Upper lobe of right lung (tissue), 1 donor: ENCODE measurements around the gene AMPD3. TPM values are rescaled to one million over a fixed set of nuclear protein-coding genes. Genes with fewer than 3 reads are reported as not detected.

Experiments used
- ATAC-seq: fragments of 200-7000 bp; cut with Tn5 transposase; one replicate; pipeline ENCODE4 v1.9.1; 2020; ENCODE audit warnings: mild to moderate bottlenecking, moderate library complexity
- DNase-seq: peaks from one replicate; pipeline ENCODE4 v3.0.0-alpha.2; 2020
- H3K27ac ChIP-seq: fragments of 200-600 bp; one replicate; pipeline ENCODE4 v1.8.0; 2022
- H3K27me3 ChIP-seq: fragments of 200-600 bp; one replicate; pipeline ENCODE4 v1.8.0; 2022; ENCODE audit warnings: mild to moderate bottlenecking
- H3K36me3 ChIP-seq: fragments of 200-600 bp; one replicate; pipeline ENCODE4 v1.8.0; 2022
- H3K4me1 ChIP-seq: fragments of 200-600 bp; one replicate; pipeline ENCODE4 v1.8.0; 2022
- H3K4me3 ChIP-seq: fragments of 200-600 bp; one replicate; pipeline ENCODE4 v1.8.0; 2022; ENCODE audit warnings: mild to moderate bottlenecking
- H3K9me3 ChIP-seq: fragments of 200-600 bp; one replicate; pipeline ENCODE4 v1.8.0; 2022
- intact Hi-C: fragments of 100-400 bp; cut with DNase I; formaldehyde crosslinking; loops from one replicate; pipeline ENCODE4 v1.11.0; 2022
- total RNA-seq: library from RNA; stranded (reverse); fragmentation: NEBNext Ultra II Directional; extraction: Animal tissue kit (Norgen Biotek cat#: 25700); gene quantifications from one replicate; pipeline ENCODE4 v1.2.1, GENCODE V29; 2021
- TF ChIP-seq, protein P1 (sequence below): fragments of 200-600 bp; IDR thresholded peaks from one replicate; pipeline ENCODE4 v1.8.0; 2022; ENCODE audit warnings: antibody characterized with exemption
- donor health status: DM: no; HTN: yes; CAD: no; lungs with severe emphysema.

The AMPD3 gene
- total RNA-seq, 1 donor from 2014 or later: 11.6 TPM

DNA sequence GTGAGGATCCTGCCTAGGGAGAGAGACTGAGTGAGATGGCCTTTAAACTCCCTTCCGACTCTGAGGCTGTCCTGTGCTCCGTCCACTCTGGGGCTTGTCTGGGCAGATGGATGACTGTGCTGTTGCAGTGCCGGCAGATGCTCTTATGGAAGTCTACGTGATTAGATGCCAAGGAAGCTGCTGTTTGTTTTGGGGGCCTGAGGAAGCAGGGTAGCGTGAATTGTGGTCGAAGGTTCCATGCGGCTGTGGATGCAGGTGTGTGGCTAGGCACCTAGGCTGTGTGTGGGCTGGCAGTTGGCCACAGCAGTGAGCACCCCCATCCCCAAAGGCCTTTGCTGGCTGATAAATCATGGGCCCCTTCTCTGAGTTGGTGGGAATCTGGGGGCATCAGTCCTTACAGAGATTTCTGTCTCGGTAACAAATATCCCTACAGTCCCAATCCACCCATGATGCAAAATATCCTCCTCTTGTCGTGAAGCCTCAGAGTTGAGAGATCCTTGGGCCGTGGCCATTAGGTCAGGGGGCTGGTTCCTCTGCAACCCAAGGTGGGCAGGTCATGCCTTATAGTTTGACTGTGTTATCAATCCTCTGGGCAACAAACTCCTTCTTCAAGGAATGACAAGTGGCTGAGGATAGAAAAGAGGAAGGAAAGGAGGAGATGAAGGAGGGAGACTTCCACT, 31.2 kb downstream of the AMPD3 start:
- peaks cover 8% of the 10 kb centered on the region for H3K4me1 ChIP-seq
- H3K27ac ChIP-seq: no peak overlapping the region
- no peak overlapping the region for H3K4me3 ChIP-seq
- H3K36me3 ChIP-seq: no peaks in the 10 kb centered on the region
- intact Hi-C loops: no loop called here
- no peaks in the 10 kb centered on the region for H3K27me3 ChIP-seq
- ATAC-seq (no peak), DNase-seq (no peak)
- H3K9me3 ChIP-seq: no peaks in the 10 kb centered on the region
- TF ChIP-seq, protein P1, sequence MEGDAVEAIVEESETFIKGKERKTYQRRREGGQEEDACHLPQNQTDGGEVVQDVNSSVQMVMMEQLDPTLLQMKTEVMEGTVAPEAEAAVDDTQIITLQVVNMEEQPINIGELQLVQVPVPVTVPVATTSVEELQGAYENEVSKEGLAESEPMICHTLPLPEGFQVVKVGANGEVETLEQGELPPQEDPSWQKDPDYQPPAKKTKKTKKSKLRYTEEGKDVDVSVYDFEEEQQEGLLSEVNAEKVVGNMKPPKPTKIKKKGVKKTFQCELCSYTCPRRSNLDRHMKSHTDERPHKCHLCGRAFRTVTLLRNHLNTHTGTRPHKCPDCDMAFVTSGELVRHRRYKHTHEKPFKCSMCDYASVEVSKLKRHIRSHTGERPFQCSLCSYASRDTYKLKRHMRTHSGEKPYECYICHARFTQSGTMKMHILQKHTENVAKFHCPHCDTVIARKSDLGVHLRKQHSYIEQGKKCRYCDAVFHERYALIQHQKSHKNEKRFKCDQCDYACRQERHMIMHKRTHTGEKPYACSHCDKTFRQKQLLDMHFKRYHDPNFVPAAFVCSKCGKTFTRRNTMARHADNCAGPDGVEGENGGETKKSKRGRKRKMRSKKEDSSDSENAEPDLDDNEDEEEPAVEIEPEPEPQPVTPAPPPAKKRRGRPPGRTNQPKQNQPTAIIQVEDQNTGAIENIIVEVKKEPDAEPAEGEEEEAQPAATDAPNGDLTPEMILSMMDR: no peak

DNA sequence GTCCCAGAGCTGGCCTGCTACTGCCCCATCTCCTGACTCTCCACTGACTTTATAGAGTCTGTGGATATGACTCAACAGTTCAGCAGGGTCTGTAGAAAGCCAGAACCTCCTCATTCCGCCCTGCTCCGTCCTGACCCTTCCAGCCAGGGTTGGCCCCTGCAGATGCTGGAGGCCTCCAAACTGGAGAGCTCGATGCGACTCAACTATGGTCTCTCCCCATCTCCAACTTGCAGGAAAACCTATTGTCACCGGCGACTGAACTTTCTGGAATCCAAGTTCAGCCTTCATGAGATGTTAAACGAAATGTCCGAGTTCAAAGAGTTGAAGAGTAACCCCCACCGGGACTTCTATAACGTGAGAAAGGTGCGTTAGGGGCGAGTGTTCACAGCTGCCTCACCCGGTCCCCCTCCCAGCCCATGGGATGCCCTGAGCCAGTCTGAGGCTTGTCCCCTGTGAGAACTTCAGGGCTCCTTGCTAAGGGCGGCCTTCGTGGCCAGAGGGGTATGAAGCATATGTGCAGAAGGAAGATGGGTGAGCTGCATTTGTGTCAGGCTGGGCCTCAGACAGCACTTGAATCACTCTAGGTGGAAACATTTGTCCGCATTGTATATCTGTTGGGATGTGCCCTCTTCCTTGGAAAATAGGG, 32.1 kb downstream of the AMPD3 start:
- Histone ChIP-seq H3K4me3 (no peak overlapping the region), H3K27ac (no peak overlapping the region), H3K4me1 (peaks cover 8% of the 10 kb centered on the region), H3K36me3 (no peaks in the 10 kb centered on the region), H3K27me3 (no peaks in the 10 kb centered on the region), H3K9me3 (no peaks in the 10 kb centered on the region)
- ATAC-seq (no peak), DNase-seq (no peak)
- TF ChIP-seq, protein P1: no peak
- intact Hi-C loops: no loop called here

DNA sequence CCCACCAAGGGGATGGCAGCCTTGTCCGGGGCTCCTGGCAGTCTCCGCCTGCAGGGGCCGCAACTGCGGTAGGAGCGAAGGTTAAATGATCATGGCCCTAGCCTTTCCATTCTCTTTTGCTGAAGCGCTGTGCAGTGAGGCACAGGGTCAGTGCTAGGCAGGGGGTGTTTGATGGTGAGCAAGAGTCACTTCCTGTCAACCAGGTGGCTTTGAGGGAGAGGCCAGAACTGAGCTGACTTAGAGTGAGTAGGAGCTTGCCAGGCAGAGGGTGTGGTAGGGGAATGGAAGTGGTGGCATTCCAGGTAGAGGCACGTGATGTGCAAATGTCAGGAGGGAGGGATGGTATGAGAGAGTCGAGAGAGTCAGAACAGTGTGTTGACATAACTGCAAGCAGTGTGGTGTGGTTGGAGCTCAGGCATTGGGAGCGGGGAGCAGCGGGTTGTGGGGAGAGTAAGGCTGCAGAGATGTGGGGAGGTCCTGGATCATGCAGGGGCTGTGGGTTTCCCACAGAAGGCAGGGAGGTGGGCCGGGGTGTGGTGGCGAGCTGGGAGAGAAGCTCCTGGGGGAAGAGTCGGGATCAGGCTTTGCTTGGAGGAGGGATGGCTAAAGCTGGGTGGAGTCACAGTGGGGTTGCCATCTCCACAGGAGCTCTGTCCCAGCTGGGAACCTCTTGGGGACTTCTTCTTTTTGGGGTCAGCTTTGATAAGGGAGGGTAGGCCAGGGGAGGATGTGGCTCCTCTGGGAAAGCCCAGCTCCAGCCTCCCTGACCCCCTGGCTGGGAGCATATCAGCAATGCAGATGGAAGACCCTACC, 33.3 kb downstream of the AMPD3 start:
- intact Hi-C loops: no loop called here
- Histone ChIP-seq H3K27ac (peak overlapping the region; percentile 18), H3K4me3 (no peak overlapping the region), H3K36me3 (no peaks in the 10 kb centered on the region), H3K4me1 (peaks cover 8% of the 10 kb centered on the region), H3K27me3 (no peaks in the 10 kb centered on the region), H3K9me3 (no peaks in the 10 kb centered on the region)
- TF ChIP-seq, protein P1: no peak
- DNase-seq (no peak), ATAC-seq (peak; percentile 71)

DNA sequence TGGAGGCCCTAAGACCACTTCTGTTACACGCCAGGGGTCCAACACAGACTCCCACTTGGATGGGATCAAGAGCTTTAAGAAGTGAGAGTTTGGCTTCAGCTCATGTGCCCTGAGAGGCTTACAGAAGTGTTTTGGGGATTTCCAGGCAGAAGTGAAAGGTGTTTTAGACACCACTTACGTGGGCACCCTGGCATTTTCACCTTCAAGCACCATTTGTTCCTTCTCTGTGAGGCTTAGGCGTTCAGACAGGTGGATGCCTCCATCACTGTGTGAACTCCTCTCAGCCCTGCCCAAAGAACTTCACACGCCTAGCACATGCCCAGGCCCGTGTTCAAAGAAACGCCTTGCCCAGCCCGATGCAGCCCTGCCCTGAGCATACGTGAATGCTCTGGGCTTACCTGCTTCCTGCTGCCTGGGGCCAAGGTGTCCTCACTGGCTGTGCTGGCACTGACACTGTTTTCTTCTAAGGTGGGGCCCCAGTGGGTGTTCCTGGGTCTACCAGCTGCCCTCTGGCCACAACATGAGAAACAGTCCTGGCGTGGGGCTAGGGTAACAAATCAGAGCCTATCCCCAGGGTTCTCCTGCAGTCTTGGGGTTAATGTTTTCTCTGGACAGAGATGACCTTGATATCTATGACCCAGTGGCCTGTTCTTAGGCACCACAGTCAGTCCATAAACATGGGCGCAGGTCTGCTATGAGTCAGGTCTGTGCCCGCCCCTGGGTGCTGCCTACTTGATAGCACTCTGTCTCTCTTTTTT, 34.0 kb downstream of the AMPD3 start:
- ATAC-seq (peak; percentile 51), DNase-seq (no peak)
- peaks cover 8% of the 10 kb centered on the region for H3K4me1 ChIP-seq
- H3K9me3 ChIP-seq: no peaks in the 10 kb centered on the region
- no peaks in the 10 kb centered on the region for H3K27me3 ChIP-seq
- peak overlapping the region; percentile 18 for H3K27ac ChIP-seq
- H3K36me3 ChIP-seq: peaks cover 3% of the 10 kb centered on the region
- H3K4me3 ChIP-seq: no peak overlapping the region
- intact Hi-C loops: no loop called here
- TF ChIP-seq, protein P1: no peak

DNA sequence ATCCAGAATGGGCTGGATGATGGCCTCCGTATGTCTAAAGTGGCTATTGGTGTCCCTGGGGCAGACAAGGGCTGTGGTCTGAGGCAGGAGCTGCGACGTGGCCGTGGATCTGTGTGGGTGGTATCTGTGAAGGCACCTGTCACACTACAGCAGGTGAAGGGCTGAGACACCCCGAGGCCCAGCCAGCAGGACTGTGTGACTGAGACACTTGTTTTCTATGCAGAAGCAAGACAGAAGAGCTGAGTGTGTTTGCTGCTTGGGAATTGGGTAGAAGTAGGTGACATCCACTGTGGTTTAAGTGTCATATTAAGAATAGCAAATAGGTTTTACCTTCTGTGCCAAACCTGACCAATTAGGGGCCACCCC, 35.0 kb downstream of the AMPD3 start:
- DNase-seq: peak; percentile 46
- no peak for ATAC-seq
- Histone ChIP-seq H3K4me3 (no peak overlapping the region), H3K27me3 (no peaks in the 10 kb centered on the region), H3K36me3 (peaks cover 12% of the 10 kb centered on the region), H3K4me1 (peaks cover 8% of the 10 kb centered on the region), H3K27ac (no peak overlapping the region), H3K9me3 (no peaks in the 10 kb centered on the region)
- intact Hi-C loops: no loop called here
- TF ChIP-seq, protein P1: no peak
